ENCODE measurements around the gene CLDN1. TPM values are rescaled to one million over a fixed set of nuclear protein-coding genes. Genes with fewer than 3 reads are reported as not detected.
A peak's percentile ranks its signal among the peaks of the same experiment; 100 is the strongest.

CLDN1 gene
- total and polyA plus RNA-seq, 2 of the 13 experiments (the other 11 are each of a cell fraction or from before 2014, with no cell fraction given), result 42.7 to 51.6 TPM

DNA sequence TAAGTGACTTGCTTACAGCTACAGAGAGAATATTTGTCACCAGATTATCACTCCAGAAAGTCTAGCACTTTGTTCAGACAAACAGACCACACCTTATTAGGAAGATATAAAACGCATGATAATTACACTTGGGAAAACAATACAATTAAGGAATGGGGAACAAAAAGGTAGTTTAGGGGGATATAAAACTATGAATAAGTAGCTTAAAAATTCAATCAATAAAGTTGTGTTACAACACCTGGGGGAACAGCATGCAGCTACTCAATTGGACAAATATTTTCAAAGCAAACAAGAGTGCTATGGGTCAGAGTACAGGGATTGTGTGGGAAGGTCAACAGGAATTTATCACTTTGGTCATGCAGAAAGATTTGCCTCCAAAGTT lies 15.1 kb downstream of the CLDN1 start (continued):
- TF ChIP-seq, protein P1, sequence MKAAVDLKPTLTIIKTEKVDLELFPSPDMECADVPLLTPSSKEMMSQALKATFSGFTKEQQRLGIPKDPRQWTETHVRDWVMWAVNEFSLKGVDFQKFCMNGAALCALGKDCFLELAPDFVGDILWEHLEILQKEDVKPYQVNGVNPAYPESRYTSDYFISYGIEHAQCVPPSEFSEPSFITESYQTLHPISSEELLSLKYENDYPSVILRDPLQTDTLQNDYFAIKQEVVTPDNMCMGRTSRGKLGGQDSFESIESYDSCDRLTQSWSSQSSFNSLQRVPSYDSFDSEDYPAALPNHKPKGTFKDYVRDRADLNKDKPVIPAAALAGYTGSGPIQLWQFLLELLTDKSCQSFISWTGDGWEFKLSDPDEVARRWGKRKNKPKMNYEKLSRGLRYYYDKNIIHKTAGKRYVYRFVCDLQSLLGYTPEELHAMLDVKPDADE (CRISPR knock-in tag; IDR thresholded peaks at IDR 0.05), result no peak
- TF ChIP-seq ZNF160 (CRISPR knock-in tag; IDR thresholded peaks at IDR 0.05), result no peak
- no peak for TF ChIP-seq TRIM24 (CRISPR knock-in tag; IDR thresholded peaks at IDR 0.05)
- TF ChIP-seq ZNF670 (CRISPR knock-in tag; IDR thresholded peaks at IDR 0.05; ENCODE audit: borderline replicate concordance), result no peak
- TF ChIP-seq ZNF10 (CRISPR knock-in tag; IDR thresholded peaks at IDR 0.05; ENCODE audit: borderline replicate concordance, low read depth), result no peak
- no peak for TF ChIP-seq ZFP37 (CRISPR knock-in tag; IDR thresholded peaks at IDR 0.05; ENCODE audit: borderline replicate concordance)
- peak; percentile 89 for TF ChIP-seq HDAC2 (CRISPR knock-in tag; IDR thresholded peaks at IDR 0.05)
- no peak for TF ChIP-seq ZNF431 (CRISPR knock-in tag; IDR thresholded peaks at IDR 0.05; ENCODE audit: borderline replicate concordance, low read depth)
- TF ChIP-seq ZNF746 (CRISPR knock-in tag; IDR thresholded peaks at IDR 0.05), result no peak
- TF ChIP-seq, protein P2, sequence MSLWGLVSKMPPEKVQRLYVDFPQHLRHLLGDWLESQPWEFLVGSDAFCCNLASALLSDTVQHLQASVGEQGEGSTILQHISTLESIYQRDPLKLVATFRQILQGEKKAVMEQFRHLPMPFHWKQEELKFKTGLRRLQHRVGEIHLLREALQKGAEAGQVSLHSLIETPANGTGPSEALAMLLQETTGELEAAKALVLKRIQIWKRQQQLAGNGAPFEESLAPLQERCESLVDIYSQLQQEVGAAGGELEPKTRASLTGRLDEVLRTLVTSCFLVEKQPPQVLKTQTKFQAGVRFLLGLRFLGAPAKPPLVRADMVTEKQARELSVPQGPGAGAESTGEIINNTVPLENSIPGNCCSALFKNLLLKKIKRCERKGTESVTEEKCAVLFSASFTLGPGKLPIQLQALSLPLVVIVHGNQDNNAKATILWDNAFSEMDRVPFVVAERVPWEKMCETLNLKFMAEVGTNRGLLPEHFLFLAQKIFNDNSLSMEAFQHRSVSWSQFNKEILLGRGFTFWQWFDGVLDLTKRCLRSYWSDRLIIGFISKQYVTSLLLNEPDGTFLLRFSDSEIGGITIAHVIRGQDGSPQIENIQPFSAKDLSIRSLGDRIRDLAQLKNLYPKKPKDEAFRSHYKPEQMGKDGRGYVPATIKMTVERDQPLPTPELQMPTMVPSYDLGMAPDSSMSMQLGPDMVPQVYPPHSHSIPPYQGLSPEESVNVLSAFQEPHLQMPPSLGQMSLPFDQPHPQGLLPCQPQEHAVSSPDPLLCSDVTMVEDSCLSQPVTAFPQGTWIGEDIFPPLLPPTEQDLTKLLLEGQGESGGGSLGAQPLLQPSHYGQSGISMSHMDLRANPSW (CRISPR knock-in tag; IDR thresholded peaks at IDR 0.05; ENCODE audit: borderline replicate concordance), result no peak
- TF ChIP-seq ZNF703 (CRISPR knock-in tag; IDR thresholded peaks at IDR 0.05; ENCODE audit: borderline replicate concordance), result no peak
- TF ChIP-seq SMYD3 (CRISPR knock-in tag; IDR thresholded peaks at IDR 0.05), result 0 out of 2 replicates have a peak, but pooled peaks have one; percentile 36
- TF ChIP-seq, protein P3, sequence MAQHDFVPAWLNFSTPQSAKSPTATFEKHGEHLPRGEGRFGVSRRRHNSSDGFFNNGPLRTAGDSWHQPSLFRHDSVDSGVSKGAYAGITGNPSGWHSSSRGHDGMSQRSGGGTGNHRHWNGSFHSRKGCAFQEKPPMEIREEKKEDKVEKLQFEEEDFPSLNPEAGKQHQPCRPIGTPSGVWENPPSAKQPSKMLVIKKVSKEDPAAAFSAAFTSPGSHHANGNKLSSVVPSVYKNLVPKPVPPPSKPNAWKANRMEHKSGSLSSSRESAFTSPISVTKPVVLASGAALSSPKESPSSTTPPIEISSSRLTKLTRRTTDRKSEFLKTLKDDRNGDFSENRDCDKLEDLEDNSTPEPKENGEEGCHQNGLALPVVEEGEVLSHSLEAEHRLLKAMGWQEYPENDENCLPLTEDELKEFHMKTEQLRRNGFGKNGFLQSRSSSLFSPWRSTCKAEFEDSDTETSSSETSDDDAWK (CRISPR knock-in tag; IDR thresholded peaks at IDR 0.05), result no peak
- TF ChIP-seq TOPORS (CRISPR knock-in tag; IDR thresholded peaks at IDR 0.05), result peak; percentile 58; the same call in 1 of the 2 replicates
- TF ChIP-seq, protein P4, sequence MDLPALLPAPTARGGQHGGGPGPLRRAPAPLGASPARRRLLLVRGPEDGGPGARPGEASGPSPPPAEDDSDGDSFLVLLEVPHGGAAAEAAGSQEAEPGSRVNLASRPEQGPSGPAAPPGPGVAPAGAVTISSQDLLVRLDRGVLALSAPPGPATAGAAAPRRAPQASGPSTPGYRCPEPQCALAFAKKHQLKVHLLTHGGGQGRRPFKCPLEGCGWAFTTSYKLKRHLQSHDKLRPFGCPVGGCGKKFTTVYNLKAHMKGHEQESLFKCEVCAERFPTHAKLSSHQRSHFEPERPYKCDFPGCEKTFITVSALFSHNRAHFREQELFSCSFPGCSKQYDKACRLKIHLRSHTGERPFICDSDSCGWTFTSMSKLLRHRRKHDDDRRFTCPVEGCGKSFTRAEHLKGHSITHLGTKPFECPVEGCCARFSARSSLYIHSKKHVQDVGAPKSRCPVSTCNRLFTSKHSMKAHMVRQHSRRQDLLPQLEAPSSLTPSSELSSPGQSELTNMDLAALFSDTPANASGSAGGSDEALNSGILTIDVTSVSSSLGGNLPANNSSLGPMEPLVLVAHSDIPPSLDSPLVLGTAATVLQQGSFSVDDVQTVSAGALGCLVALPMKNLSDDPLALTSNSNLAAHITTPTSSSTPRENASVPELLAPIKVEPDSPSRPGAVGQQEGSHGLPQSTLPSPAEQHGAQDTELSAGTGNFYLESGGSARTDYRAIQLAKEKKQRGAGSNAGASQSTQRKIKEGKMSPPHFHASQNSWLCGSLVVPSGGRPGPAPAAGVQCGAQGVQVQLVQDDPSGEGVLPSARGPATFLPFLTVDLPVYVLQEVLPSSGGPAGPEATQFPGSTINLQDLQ (CRISPR knock-in tag; IDR thresholded peaks at IDR 0.05), result no peak
- peak; percentile 50; the same call in 1 of the 2 replicates for TF ChIP-seq REPIN1 (CRISPR knock-in tag; IDR thresholded peaks at IDR 0.05; ENCODE audit: borderline replicate concordance, low read depth)
- TF ChIP-seq NONO (IDR thresholded peaks at IDR 0.05), result no peak
- peak; percentile 68 for TF ChIP-seq NONO (CRISPR knock-in tag; conservative IDR thresholded peaks at IDR 0.05)
- TF ChIP-seq, protein P5, sequence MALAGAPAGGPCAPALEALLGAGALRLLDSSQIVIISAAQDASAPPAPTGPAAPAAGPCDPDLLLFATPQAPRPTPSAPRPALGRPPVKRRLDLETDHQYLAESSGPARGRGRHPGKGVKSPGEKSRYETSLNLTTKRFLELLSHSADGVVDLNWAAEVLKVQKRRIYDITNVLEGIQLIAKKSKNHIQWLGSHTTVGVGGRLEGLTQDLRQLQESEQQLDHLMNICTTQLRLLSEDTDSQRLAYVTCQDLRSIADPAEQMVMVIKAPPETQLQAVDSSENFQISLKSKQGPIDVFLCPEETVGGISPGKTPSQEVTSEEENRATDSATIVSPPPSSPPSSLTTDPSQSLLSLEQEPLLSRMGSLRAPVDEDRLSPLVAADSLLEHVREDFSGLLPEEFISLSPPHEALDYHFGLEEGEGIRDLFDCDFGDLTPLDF (CRISPR knock-in tag; IDR thresholded peaks at IDR 0.05), result no peak
- peak; percentile 62; the same call in 1 of the 2 replicates for TF ChIP-seq KLF11 (CRISPR knock-in tag; IDR thresholded peaks at IDR 0.05)
